GM19035 (cell line): Measurements from ENCODE around the gene PARVA.

Experiments used
- ATAC-seq: cut with Tn5 transposase; IDR thresholded peaks from one replicate; pipeline ENCODE4 v1.9.1; 2021; ENCODE audit not compliant: unreplicated experiment

PARVA gene

GRCh38 chr11:12403122-12403996 is 26.0 kb downstream of the PARVA start:
- no peak for ATAC-seq

GRCh38 chr11:12403997-12404350 is 26.6 kb downstream of the PARVA start:
- ATAC-seq: no peak

- no peak for ATAC-seq
These were observed 27.1 kb downstream of the PARVA start for GRCh38 chr11:12404436-12404835.

GRCh38 chr11:12408156-12408770 is 30.9 kb downstream of the PARVA start:
- no peak for ATAC-seq

GRCh38 chr11:12409621-12410005 is 32.2 kb downstream of the PARVA start:
- ATAC-seq: no peak

GRCh38 chr11:12410006-12410728 is 32.8 kb downstream of the PARVA start:
- ATAC-seq: no peak

GRCh38 chr11:12411393-12411792 is 34.0 kb downstream of the PARVA start:
- ATAC-seq: no peak

- ATAC-seq: peak; percentile 70
These were observed 34.7 kb downstream of the PARVA start for GRCh38 chr11:12411806-12412727.

GRCh38 chr11:12413141-12414052 is 36.0 kb downstream of the PARVA start:
- no peak for ATAC-seq

- ATAC-seq: no peak
These were observed 37.2 kb downstream of the PARVA start for GRCh38 chr11:12414611-12415010.

GRCh38 chr11:12415342-12415966 is 38.1 kb downstream of the PARVA start:
- ATAC-seq: no peak

- no peak for ATAC-seq
These were observed 39.2 kb downstream of the PARVA start for GRCh38 chr11:12416552-12416951.

GRCh38 chr11:12417691-12418611 is 40.6 kb downstream of the PARVA start:
- no peak for ATAC-seq

GRCh38 chr11:12420040-12420439 is 42.7 kb downstream of the PARVA start:
- no peak for ATAC-seq

GRCh38 chr11:12420706-12421105 is 43.3 kb downstream of the PARVA start:
- no peak for ATAC-seq

- ATAC-seq: no peak
These were observed 44.0 kb downstream of the PARVA start for GRCh38 chr11:12421386-12421785.

GRCh38 chr11:12426176-12426575 is 48.8 kb downstream of the PARVA start:
- ATAC-seq: no peak

GRCh38 chr11:12429155-12429554 is 51.8 kb downstream of the PARVA start:
- no peak for ATAC-seq
